Activated CD8-positive, alpha-beta memory T cell treated with anti-CD3 and anti-CD28 coated beads, Interleukin-2, amount 50 U/mL, for 1 hour (primary cell): ENCODE data around the gene GAS2.

Experiments
- DNase-seq: peaks from one replicate; pipeline ENCODE4 v3.0.0-alpha.2; 2020; ENCODE audit errors: extremely low read depth

Gene GAS2

GRCh38 chr11:22787551-22788162 lies 121.2 kb downstream of the GAS2 start:
- DNase-seq, result no peak

- no peak for DNase-seq
Measured at GRCh38 chr11:22792497-22792896, 126.1 kb downstream of the GAS2 start.

GRCh38 chr11:22795914-22796313 lies 129.5 kb downstream of the GAS2 start:
- no peak for DNase-seq

- DNase-seq, result no peak
Measured at GRCh38 chr11:22797047-22797446, 130.6 kb downstream of the GAS2 start.

- DNase-seq, result no peak
Measured at GRCh38 chr11:22798901-22799300, 132.5 kb downstream of the GAS2 start.

GRCh38 chr11:22800482-22800881 lies 134.1 kb downstream of the GAS2 start:
- DNase-seq, result no peak

- DNase-seq, result no peak
Measured at GRCh38 chr11:22802861-22803260, 136.4 kb downstream of the GAS2 start.

GRCh38 chr11:22807391-22807790 lies 141.0 kb downstream of the GAS2 start:
- no peak for DNase-seq

GRCh38 chr11:22807855-22808570 lies 141.6 kb downstream of the GAS2 start:
- no peak for DNase-seq

GRCh38 chr11:22808571-22809197 lies 142.3 kb downstream of the GAS2 start:
- no peak for DNase-seq

GRCh38 chr11:22809893-22810292 lies 143.5 kb downstream of the GAS2 start:
- no peak for DNase-seq

- no peak for DNase-seq
Measured at GRCh38 chr11:22822203-22822602, 155.8 kb downstream of the GAS2 start.

GRCh38 chr11:22828373-22828772 lies 162.0 kb downstream of the GAS2 start:
- no peak for DNase-seq

GRCh38 chr11:22829231-22830081 lies 163.0 kb downstream of the GAS2 start, which contains the start of gene SVIP:
Gene SVIP (minus strand): TSS chr11:22829801. CDS start chr11:22829748, 53 bp downstream.
- DNase-seq, result peak; percentile 84

- no peak for DNase-seq
Measured at GRCh38 chr11:22830082-22830414, 163.6 kb downstream of the GAS2 start.

- DNase-seq, result no peak
Measured at GRCh38 chr11:22832315-22833015, 166.1 kb downstream of the GAS2 start.

- DNase-seq, result no peak
Measured at GRCh38 chr11:22846726-22847125, 180.3 kb downstream of the GAS2 start.

- no peak for DNase-seq
Measured at GRCh38 chr11:22851477-22851876, 185.1 kb downstream of the GAS2 start.

- DNase-seq, result no peak
Measured at GRCh38 chr11:22859756-22860155, 193.3 kb downstream of the GAS2 start.

GRCh38 chr11:22860241-22860640 lies 193.8 kb downstream of the GAS2 start, which contains the start of gene CCDC179:
Gene CCDC179 (minus strand): TSS chr11:22860474. CDS start chr11:22860421, 53 bp downstream.
- DNase-seq, result no peak
